Measurements from ENCODE around the gene CAMK2B. TPM values are rescaled to one million over a fixed set of nuclear protein-coding genes. Genes with fewer than 3 reads are reported as not detected.

CAMK2B gene
- total RNA-seq, 1 donor from 2014 or later = 8.4 TPM

- Mint-ChIP-seq H3K36me3 (no peaks in the 10 kb centered on the region), H3K27me3 (peaks cover 31% of the 10 kb centered on the region), H3K4me3 (no peak overlapping the region), H3K9me3 (no peaks in the 10 kb centered on the region), H3K4me1 (ENCODE audit: unreplicated experiment) (no peaks in the 10 kb centered on the region), H3K27ac (no peak overlapping the region)
- DNase-seq (ENCODE audit: extremely low spot score, unreplicated experiment) = no peak
- no peak for TF ChIP-seq CTCF (conservative IDR thresholded peaks at IDR 0.05)
Measured at GRCh38 chr7:44313621-44314031, 11.8 kb downstream of the CAMK2B start.

DNA sequence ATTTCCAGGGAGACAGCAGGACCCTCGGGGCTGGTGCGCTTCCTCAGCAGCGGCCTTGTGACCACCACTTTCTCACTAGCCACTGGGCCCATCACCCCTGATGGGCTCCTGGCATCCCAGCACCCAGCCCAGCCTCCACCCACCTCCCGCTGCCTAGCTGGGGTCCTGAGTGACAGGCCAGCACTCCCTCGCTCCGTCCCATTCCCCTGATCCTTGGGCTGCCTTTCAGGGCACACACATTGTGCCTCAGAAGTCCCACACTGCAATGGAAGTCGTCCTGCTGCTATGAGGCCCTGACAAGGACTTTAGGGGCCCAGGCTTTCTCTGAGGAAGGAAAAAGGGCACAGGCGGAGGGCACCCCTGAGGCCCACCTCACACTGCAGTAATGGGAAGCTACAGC lies 12.4 kb downstream of the CAMK2B start:
- Mint-ChIP-seq H3K9me3 (no peaks in the 10 kb centered on the region), H3K36me3 (no peaks in the 10 kb centered on the region), H3K27ac (no peak overlapping the region), H3K4me1 (ENCODE audit: unreplicated experiment) (no peaks in the 10 kb centered on the region), H3K27me3 (peaks cover 31% of the 10 kb centered on the region), H3K4me3 (no peak overlapping the region)
- DNase-seq (ENCODE audit: extremely low spot score, unreplicated experiment) = peak; percentile 64
- no peak for TF ChIP-seq CTCF (conservative IDR thresholded peaks at IDR 0.05)

GRCh38 chr7:44311561-44312495 lies 13.6 kb downstream of the CAMK2B start:
- H3K4me1 Mint-ChIP-seq (ENCODE audit: unreplicated experiment) = no peaks in the 10 kb centered on the region
- H3K27ac Mint-ChIP-seq = no peak overlapping the region
- H3K9me3 Mint-ChIP-seq = no peaks in the 10 kb centered on the region
- H3K36me3 Mint-ChIP-seq = no peaks in the 10 kb centered on the region
- TF ChIP-seq CTCF (conservative IDR thresholded peaks at IDR 0.05) = no peak
- peaks cover 32% of the 10 kb centered on the region for H3K27me3 Mint-ChIP-seq
- peak; percentile 64 for DNase-seq (ENCODE audit: extremely low spot score, unreplicated experiment)
- H3K4me3 Mint-ChIP-seq = no peak overlapping the region

GRCh38 chr7:44310221-44310848 lies 15.1 kb downstream of the CAMK2B start:
- peaks cover 24% of the 10 kb centered on the region for H3K27me3 Mint-ChIP-seq
- H3K4me3 Mint-ChIP-seq = no peak overlapping the region
- TF ChIP-seq CTCF (conservative IDR thresholded peaks at IDR 0.05) = no peak
- H3K27ac Mint-ChIP-seq = no peak overlapping the region
- no peak for DNase-seq (ENCODE audit: extremely low spot score, unreplicated experiment)
- H3K4me1 Mint-ChIP-seq (ENCODE audit: unreplicated experiment) = peaks cover 3% of the 10 kb centered on the region
- no peaks in the 10 kb centered on the region for H3K36me3 Mint-ChIP-seq
- H3K9me3 Mint-ChIP-seq = no peaks in the 10 kb centered on the region

- H3K4me1 Mint-ChIP-seq (ENCODE audit: unreplicated experiment) = peaks cover 3% of the 10 kb centered on the region
- H3K4me3 Mint-ChIP-seq = no peak overlapping the region
- peaks cover 17% of the 10 kb centered on the region for H3K27me3 Mint-ChIP-seq
- no peak overlapping the region for H3K27ac Mint-ChIP-seq
- DNase-seq (ENCODE audit: extremely low spot score, unreplicated experiment) = peak; percentile 71
- no peaks in the 10 kb centered on the region for H3K36me3 Mint-ChIP-seq
- no peak for TF ChIP-seq CTCF (conservative IDR thresholded peaks at IDR 0.05)
- no peaks in the 10 kb centered on the region for H3K9me3 Mint-ChIP-seq
Measured at GRCh38 chr7:44309271-44310091, 15.9 kb downstream of the CAMK2B start.

Data from type B pancreatic cell (in vitro differentiated cells).